Measurements from ENCODE around the gene ELAPOR1.

ELAPOR1 gene

GRCh38 chr1:109113590-109114341 is at the start of gene ELAPOR1:
Gene ELAPOR1, plus strand, starts transcription at chr1:109114115. Its CDS starts 69 bp downstream, at chr1:109114184.
- DNase-seq (ENCODE audit: low spot score), result no peak

GRCh38 chr1:109065137-109065536 is 48.8 kb upstream of the ELAPOR1 start:
- DNase-seq (ENCODE audit: low spot score), result no peak

- DNase-seq (ENCODE audit: low spot score), result no peak
Observed at GRCh38 chr1:109067883-109068282, 46.0 kb upstream of the ELAPOR1 start.

- no peak for DNase-seq (ENCODE audit: low spot score)
Observed at GRCh38 chr1:109069294-109069693, 44.6 kb upstream of the ELAPOR1 start.

- peak; percentile 94 for DNase-seq (ENCODE audit: low spot score)
Observed at GRCh38 chr1:109075531-109076490, 38.1 kb upstream of the ELAPOR1 start, which contains the start of gene TAF13. Gene TAF13, minus strand, starts transcription at chr1:109076003. Its CDS starts 56 bp downstream, at chr1:109075947.

- DNase-seq (ENCODE audit: low spot score), result peak; percentile 38
Observed at GRCh38 chr1:109078317-109078716, 35.6 kb upstream of the ELAPOR1 start.

- no peak for DNase-seq (ENCODE audit: low spot score)
Observed at GRCh38 chr1:109079240-109079622, 34.7 kb upstream of the ELAPOR1 start.

GRCh38 chr1:109080441-109081082 is 33.4 kb upstream of the ELAPOR1 start:
- no peak for DNase-seq (ENCODE audit: low spot score)

- DNase-seq (ENCODE audit: low spot score), result no peak
Observed at GRCh38 chr1:109083501-109083900, 30.4 kb upstream of the ELAPOR1 start.

- no peak for DNase-seq (ENCODE audit: low spot score)
Observed at GRCh38 chr1:109083923-109084322, 30.0 kb upstream of the ELAPOR1 start.

GRCh38 chr1:109084563-109085517 is 29.1 kb upstream of the ELAPOR1 start:
- no peak for DNase-seq (ENCODE audit: low spot score)

- DNase-seq (ENCODE audit: low spot score), result peak; percentile 82
Observed at GRCh38 chr1:109089242-109090015, 24.5 kb upstream of the ELAPOR1 start.

- peak; percentile 95 for DNase-seq (ENCODE audit: low spot score)
Observed at GRCh38 chr1:109090196-109091077, 23.5 kb upstream of the ELAPOR1 start, which contains the start of gene TMEM167B. Gene TMEM167B, plus strand, starts transcription at chr1:109090764. Its CDS starts 109 bp downstream, at chr1:109090873.

- DNase-seq (ENCODE audit: low spot score), result peak; percentile 78
Observed at GRCh38 chr1:109091078-109091838, 22.7 kb upstream of the ELAPOR1 start.

GRCh38 chr1:109091839-109092193 is 22.1 kb upstream of the ELAPOR1 start:
- DNase-seq (ENCODE audit: low spot score), result no peak

GRCh38 chr1:109094377-109094803 is 19.5 kb upstream of the ELAPOR1 start:
- DNase-seq (ENCODE audit: low spot score), result no peak

- DNase-seq (ENCODE audit: low spot score), result no peak
Observed at GRCh38 chr1:109094871-109095270, 19.0 kb upstream of the ELAPOR1 start.

GRCh38 chr1:109095631-109096030 is 18.3 kb upstream of the ELAPOR1 start:
- no peak for DNase-seq (ENCODE audit: low spot score)
